OCI-LY7 (cell line): ENCODE data around the gene ACTL7A. TPM values are rescaled to one million over a fixed set of nuclear protein-coding genes. Genes with fewer than 3 reads are reported as not detected.

Experiments
- BruUV-seq: library from RNA; stranded (reverse); fragments of 400-500 nt; replicated peaks from 2 replicates; lab custom pipeline; 2021; lab: Mats Ljungman, UMichigan
- CTCF ChIA-PET: fragments of 300-600 bp; sonication (Branson Sonifier 250); formaldehyde crosslinking; loops from one replicate; lab custom pipeline; 2022; ENCODE audit warnings: antibody characterized with exemption; ENCODE audit not compliant: unreplicated experiment; lab: Charles Lee
- POLR2A ChIA-PET: fragments of 300-600 bp; sonication (Branson Sonifier 250); formaldehyde crosslinking; loops from one replicate; lab custom pipeline; 2022; ENCODE audit warnings: antibody characterized with exemption; lab: Charles Lee
- DNase-seq: peaks from one replicate; pipeline ENCODE4 v3.0.0-alpha.2; 2015; ENCODE audit warnings: low spot score
- H2AFZ ChIP-seq: fragments of 200-600 bp; sonication (generic), shearing (Covaris generic); 2 replicates; pipeline ENCODE4 v1.6.1; 2014; ENCODE audit warnings: mild to moderate bottlenecking, antibody characterized with exemption, low read length, moderate library complexity
- H3K27ac ChIP-seq: fragments of 200-600 bp; sonication (generic); 2 replicates; pipeline ENCODE4 v1.5.1; 2014; ENCODE audit warnings: mixed run types, low read depth, mild to moderate bottlenecking, moderate library complexity, low read length, inconsistent platforms; ENCODE audit not compliant: poor library complexity, severe bottlenecking
- H3K36me3 ChIP-seq: fragments of 200-600 bp; sonication (generic); 2 replicates; pipeline ENCODE4 v1.6.1; 2014; ENCODE audit warnings: mild to moderate bottlenecking, antibody characterized with exemption, low read length, moderate library complexity, mixed read lengths; ENCODE audit not compliant: insufficient read depth
- H3K4me1 ChIP-seq: fragments of 200-600 bp; sonication (generic); 2 replicates; pipeline ENCODE4 v1.5.1; 2014; ENCODE audit warnings: mild to moderate bottlenecking, low read length; ENCODE audit not compliant: insufficient read depth, poor library complexity, severe bottlenecking
- H3K4me2 ChIP-seq: fragments of 200-600 bp; sonication (generic); 2 replicates; pipeline ENCODE4 v1.6.1; 2014; ENCODE audit warnings: mild to moderate bottlenecking, low read length
- H3K4me3 ChIP-seq: fragments of 200-600 bp; sonication (generic); 2 replicates; pipeline ENCODE4 v1.5.1; 2014; ENCODE audit warnings: mild to moderate bottlenecking, low read depth, low read length; ENCODE audit not compliant: poor library complexity, severe bottlenecking
- H3K79me2 ChIP-seq: fragments of 200-600 bp; sonication (generic); 2 replicates; pipeline ENCODE4 v1.6.1; 2016; ENCODE audit warnings: low read depth, mild to moderate bottlenecking, low read length, moderate library complexity, mixed read lengths; ENCODE audit not compliant: insufficient read depth
- H3K9me2 ChIP-seq: fragments of 200-600 bp; sonication (generic); 2 replicates; pipeline ENCODE4 v1.6.1; 2016; ENCODE audit warnings: mild to moderate bottlenecking, low read length, mixed read lengths; ENCODE audit not compliant: insufficient read depth
- H3K9me3 ChIP-seq: fragments of 200-600 bp; sonication (generic); 2 replicates; pipeline ENCODE4 v1.6.1; 2014; ENCODE audit warnings: mild to moderate bottlenecking, mixed run types, low read length, mixed read lengths
- H4K20me1 ChIP-seq: fragments of 200-600 bp; sonication (generic); 2 replicates; pipeline ENCODE4 v1.6.1; 2014; ENCODE audit warnings: mild to moderate bottlenecking, antibody characterized with exemption, low read length, moderate library complexity, mixed read lengths; ENCODE audit not compliant: insufficient read depth
- CTCF ChIP-seq: fragments of 200-600 bp; sonication (generic); conservative IDR thresholded peaks from 2 replicates; pipeline ENCODE4 v1.5.1; 2014; ENCODE audit warnings: mild to moderate bottlenecking, antibody characterized with exemption, low read length, moderate library complexity, mixed read lengths
- EZH2phosphoT487 ChIP-seq: fragments of 200-600 bp; sonication (generic); IDR thresholded peaks from 2 replicates; pipeline ENCODE4 v1.6.1; 2018; ENCODE audit warnings: low read depth, borderline replicate concordance, mild to moderate bottlenecking, mixed run types, antibody characterized with exemption, low read length, moderate library complexity, mixed read lengths
- intact Hi-C: fragments of 100-400 bp; cut with micrococcal nuclease; formaldehyde crosslinking; loops from one replicate; pipeline ENCODE4 v1.10.0; 2022; ENCODE audit not compliant: unreplicated experiment
- total RNA-seq, 2 experiments: library from RNA; depleted of rRNA in 1 of 2; stranded (reverse); fragments of >200 nt in 1 of 2; shearing (Covaris generic) in 1 of 2; gene quantifications; 2 replicates each; pipeline ENCODE4 v1.2.3, GENCODE V29; 2014 to 2022

Gene ACTL7A
- total RNA-seq, 2 experiments from 2014 or later = not detected

- POLR2A ChIA-PET = interaction anchor here (0.6 kb wide), 1 partner anchor 673 kb away, joined by 3 read pairs; no protein-coding TSS in a partner anchor
- H3K36me3 ChIP-seq = peaks cover 9% of the 10 kb centered on the region
- no peaks in the 10 kb centered on the region for H3K9me3 ChIP-seq
- H3K4me1 ChIP-seq = no peaks in the 10 kb centered on the region
- CTCF ChIA-PET = no interaction called here
- H2AFZ ChIP-seq = no peak overlapping the region
- no peaks in the 10 kb centered on the region for H3K9me2 ChIP-seq
- intact Hi-C loops = no loop called here
- no peak for DNase-seq
- no peak overlapping the region for H3K4me2 ChIP-seq
- no peak for TF ChIP-seq CTCF
- no peak for TF ChIP-seq EZH2phosphoT487
- H3K27ac ChIP-seq = no peak overlapping the region
- no peaks in the 10 kb centered on the region for H4K20me1 ChIP-seq
- H3K4me3 ChIP-seq = no peak overlapping the region
- BruUV-seq = no TSS peak
- no peaks in the 10 kb centered on the region for H3K79me2 ChIP-seq
These were observed 1.8 kb downstream of the ACTL7A start for GRCh38 chr9:108863891-108864290.

- H3K36me3 ChIP-seq = peaks cover 14% of the 10 kb centered on the region
- H3K9me2 ChIP-seq = no peaks in the 10 kb centered on the region
- BruUV-seq = no TSS peak
- no peak overlapping the region for H3K4me3 ChIP-seq
- H3K79me2 ChIP-seq = no peaks in the 10 kb centered on the region
- POLR2A ChIA-PET = interaction anchor here (0.6 kb wide), 1 partner anchor 674 kb away, joined by 3 read pairs; no protein-coding TSS in a partner anchor
- H3K9me3 ChIP-seq = no peaks in the 10 kb centered on the region
- no peak overlapping the region for H2AFZ ChIP-seq
- H3K4me2 ChIP-seq = no peak overlapping the region
- H3K27ac ChIP-seq = no peak overlapping the region
- TF ChIP-seq EZH2phosphoT487 (no peak), CTCF (0 out of 2 replicates have a peak, but pooled peaks have one; percentile 15)
- H3K4me1 ChIP-seq = no peaks in the 10 kb centered on the region
- intact Hi-C loops = no loop called here
- CTCF ChIA-PET = no interaction called here
- no peak for DNase-seq
- no peaks in the 10 kb centered on the region for H4K20me1 ChIP-seq
These were observed 2.4 kb downstream of the ACTL7A start for GRCh38 chr9:108864446-108864845.

- peaks cover 20% of the 10 kb centered on the region for H3K36me3 ChIP-seq
- no peak overlapping the region for H2AFZ ChIP-seq
- no peak overlapping the region for H3K4me2 ChIP-seq
- ChIA-PET POLR2A (no interaction called here), CTCF (no interaction called here)
- no peaks in the 10 kb centered on the region for H3K9me2 ChIP-seq
- intact Hi-C loops = no loop called here
- no peaks in the 10 kb centered on the region for H3K4me1 ChIP-seq
- H4K20me1 ChIP-seq = no peaks in the 10 kb centered on the region
- no peak overlapping the region for H3K4me3 ChIP-seq
- DNase-seq = no peak
- no peak overlapping the region for H3K27ac ChIP-seq
- no peaks in the 10 kb centered on the region for H3K9me3 ChIP-seq
- TF ChIP-seq CTCF (no peak), EZH2phosphoT487 (no peak)
- no TSS peak for BruUV-seq
- no peaks in the 10 kb centered on the region for H3K79me2 ChIP-seq
These were observed 3.0 kb downstream of the ACTL7A start for GRCh38 chr9:108865037-108865436.
